Type B pancreatic cell (in vitro differentiated cells): ENCODE data around the gene ANKRD28. TPM values are rescaled to one million over a fixed set of nuclear protein-coding genes. Genes with fewer than 3 reads are reported as not detected.

Experiments used
- DNase-seq: peaks from one replicate; pipeline ENCODE4 v3.0.0; 2021; ENCODE audit warnings: mixed read lengths; ENCODE audit not compliant: unreplicated experiment; ENCODE audit errors: extremely low spot score
- H3K27ac Mint-ChIP-seq: 2 replicates; pipeline ENCODE4 v1.8.0; 2021; ENCODE audit warnings: mild to moderate bottlenecking, mixed read lengths
- H3K27me3 Mint-ChIP-seq: 2 replicates; pipeline ENCODE4 v1.8.0; 2021; ENCODE audit warnings: mixed read lengths
- H3K36me3 Mint-ChIP-seq: 2 replicates; pipeline ENCODE4 v1.8.0; 2021; ENCODE audit warnings: mixed read lengths
- H3K4me1 Mint-ChIP-seq: one replicate; pipeline ENCODE4 v1.8.0; 2021; ENCODE audit warnings: mixed read lengths; ENCODE audit not compliant: unreplicated experiment
- H3K4me3 Mint-ChIP-seq: 2 replicates; pipeline ENCODE4 v1.8.0; 2021; ENCODE audit warnings: mild to moderate bottlenecking, mixed read lengths
- H3K9me3 Mint-ChIP-seq: 2 replicates; pipeline ENCODE4 v1.8.0; 2021; ENCODE audit warnings: mixed read lengths
- CTCF ChIP-seq: fragments of 200-600 bp; sonication (generic); conservative IDR thresholded peaks from 2 replicates; pipeline ENCODE4 v1.5.0; 2021; ENCODE audit warnings: antibody characterized with exemption, mild to moderate bottlenecking
- total RNA-seq: library from RNA; stranded (reverse); gene quantifications from 2 replicates; pipeline ENCODE4 v1.2.1, GENCODE V29; 2021; ENCODE audit warnings: low replicate concordance

Gene ANKRD28
- total RNA-seq, 1 donor from 2014 or later = 44.3 TPM

DNA sequence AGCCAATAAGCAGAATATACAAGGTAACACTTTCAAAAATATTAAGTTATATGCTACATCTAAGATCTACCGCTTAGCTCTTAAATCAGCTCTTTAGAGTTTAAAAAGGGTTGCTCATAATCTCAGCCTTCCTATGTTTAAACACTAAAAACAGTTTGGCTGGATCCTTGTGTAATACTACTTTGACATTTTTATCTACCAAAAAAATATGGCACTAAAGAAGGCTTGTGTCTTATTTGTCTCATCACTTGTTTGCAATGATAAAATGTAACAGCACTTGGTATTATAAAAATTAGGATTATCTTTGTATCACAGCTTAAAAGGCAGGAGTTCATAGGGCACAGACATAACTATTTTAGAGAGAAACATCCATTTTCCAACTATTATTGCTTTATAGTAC, 9.8 kb downstream of the ANKRD28 start:
- peaks cover 3% of the 10 kb centered on the region for H3K9me3 Mint-ChIP-seq
- no peak overlapping the region for H3K4me3 Mint-ChIP-seq
- DNase-seq = no peak
- no peak overlapping the region for H3K27ac Mint-ChIP-seq
- H3K4me1 Mint-ChIP-seq = peaks cover 8% of the 10 kb centered on the region
- H3K36me3 Mint-ChIP-seq = peaks cover 28% of the 10 kb centered on the region
- H3K27me3 Mint-ChIP-seq = no peaks in the 10 kb centered on the region
- no peak for TF ChIP-seq CTCF

GRCh38 chr3:15787526-15787925, 10.3 kb downstream of the ANKRD28 start:
- no peak for TF ChIP-seq CTCF
- no peaks in the 10 kb centered on the region for H3K27me3 Mint-ChIP-seq
- no peak overlapping the region for H3K27ac Mint-ChIP-seq
- H3K9me3 Mint-ChIP-seq = peaks cover 3% of the 10 kb centered on the region
- no peak for DNase-seq
- H3K4me1 Mint-ChIP-seq = peaks cover 12% of the 10 kb centered on the region
- H3K4me3 Mint-ChIP-seq = no peak overlapping the region
- H3K36me3 Mint-ChIP-seq = peaks cover 28% of the 10 kb centered on the region

GRCh38 chr3:15783361-15783969, 14.3 kb downstream of the ANKRD28 start:
- DNase-seq = no peak
- no peak for TF ChIP-seq CTCF
- peaks cover 12% of the 10 kb centered on the region for H3K4me1 Mint-ChIP-seq
- peaks cover 8% of the 10 kb centered on the region for H3K36me3 Mint-ChIP-seq
- no peaks in the 10 kb centered on the region for H3K9me3 Mint-ChIP-seq
- no peak overlapping the region for H3K4me3 Mint-ChIP-seq
- H3K27me3 Mint-ChIP-seq = no peaks in the 10 kb centered on the region
- no peak overlapping the region for H3K27ac Mint-ChIP-seq

DNA sequence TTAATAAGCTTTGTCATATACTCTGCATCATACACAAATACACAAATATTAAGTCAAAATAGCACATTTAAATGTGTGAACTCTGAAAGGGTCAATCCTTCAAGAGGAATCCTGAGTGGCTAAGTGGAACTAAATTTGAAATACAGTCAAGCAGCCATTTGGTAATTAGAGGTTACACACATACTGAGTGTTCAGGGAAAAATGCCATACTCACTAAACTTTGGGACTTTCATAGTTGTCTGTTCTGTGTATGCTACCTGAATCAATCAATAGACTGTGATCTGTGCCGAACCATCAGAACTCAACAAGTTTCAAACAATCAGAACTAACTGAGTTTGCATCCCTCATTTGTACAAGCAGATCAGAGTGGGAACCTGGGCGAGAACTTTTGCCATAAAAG, 15.3 kb downstream of the ANKRD28 start:
- no peak overlapping the region for H3K4me3 Mint-ChIP-seq
- no peak for DNase-seq
- peaks cover 10% of the 10 kb centered on the region for H3K36me3 Mint-ChIP-seq
- no peak overlapping the region for H3K27ac Mint-ChIP-seq
- H3K9me3 Mint-ChIP-seq = no peaks in the 10 kb centered on the region
- no peak for TF ChIP-seq CTCF
- H3K4me1 Mint-ChIP-seq = peaks cover 12% of the 10 kb centered on the region
- no peaks in the 10 kb centered on the region for H3K27me3 Mint-ChIP-seq

GRCh38 chr3:15781637-15782402, 16.0 kb downstream of the ANKRD28 start:
- Mint-ChIP-seq H3K4me3 (no peak overlapping the region), H3K27ac (no peak overlapping the region), H3K4me1 (peaks cover 12% of the 10 kb centered on the region), H3K36me3 (peaks cover 10% of the 10 kb centered on the region), H3K9me3 (no peaks in the 10 kb centered on the region), H3K27me3 (no peaks in the 10 kb centered on the region)
- no peak for DNase-seq
- no peak for TF ChIP-seq CTCF
